ENCODE data around the gene ECI1. TPM values are rescaled to one million over a fixed set of nuclear protein-coding genes. Genes with fewer than 3 reads are reported as not detected.

ECI1 gene
- total and polyA plus RNA-seq, 2 of the 4 experiments (the other 2 are of a cell fraction), result 20.3 to 30.1 TPM

DNA sequence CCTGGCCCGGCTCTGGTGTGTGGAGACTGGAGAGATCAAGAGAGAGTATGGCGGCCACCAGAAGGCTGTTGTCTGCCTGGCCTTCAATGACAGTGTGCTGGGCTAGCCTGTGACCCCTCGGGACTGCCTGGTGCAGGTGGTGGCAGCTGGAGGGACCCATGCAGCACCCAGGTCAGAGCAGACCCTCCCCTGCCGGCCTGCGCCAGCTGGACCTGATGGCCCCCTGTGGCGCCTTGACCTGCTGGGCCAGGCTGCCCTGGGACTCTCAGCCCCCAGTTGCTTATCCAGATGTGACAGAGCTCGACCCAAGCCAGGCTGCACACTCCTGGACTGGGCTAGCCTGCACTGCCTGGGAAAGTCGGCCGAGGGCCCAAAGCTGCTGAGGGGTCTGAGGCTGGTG is 42.6 kb downstream of the ECI1 start:
- no peak overlapping the region for H2BK120ac ChIP-seq (ENCODE audit: low read depth, low read length)
- H4K8ac ChIP-seq (ENCODE audit: low read depth in 2 of 2, low read length in 2 of 2), result no peak overlapping the region
- peaks cover 6% of the 10 kb centered on the region; the same call in 1 of the 2 replicates for H3K9me1 ChIP-seq (ENCODE audit: insufficient read depth, low read length)
- H3K4me1 ChIP-seq (ENCODE audit: control insufficient read depth, insufficient read depth, low read length), result peaks cover 14% of the 10 kb centered on the region
- no peak overlapping the region for H3K4me2 ChIP-seq (ENCODE audit: low read depth, low read length)
- no peak overlapping the region for H3K18ac ChIP-seq (ENCODE audit: low read depth, low read length)
- H3K9me3 ChIP-seq (ENCODE audit: control insufficient read depth, insufficient read depth, low read length), result no peaks in the 10 kb centered on the region
- H3K14ac ChIP-seq (replicated peaks; ENCODE audit: low read depth, low read length), result no peak overlapping the region
- H3K23ac ChIP-seq (ENCODE audit: low read depth, low read length), result no peak overlapping the region
- no peaks in the 10 kb centered on the region for H3K27me3 ChIP-seq (ENCODE audit: control insufficient read depth, insufficient read depth, low read length)
- no peak overlapping the region for H4K5ac ChIP-seq (ENCODE audit: low read depth, low read length)
- H2AK5ac ChIP-seq (ENCODE audit: low read depth, low read length), result no peak overlapping the region
- H2AFZ ChIP-seq (replicated peaks; ENCODE audit: low read length, poor library complexity), result no peak overlapping the region
- 94% methylated on average over 6 of the region's 9 CpGs; no CpG with 5 or more reads in 1 of the 2 experiments for WGBS, 2 experiments (ENCODE audit: extremely low coverage in 2 of 2, insufficient read length in 1 of 2)
- ATAC-seq (ENCODE audit: low read depth), result no peak
- no peak overlapping the region for H3K9ac ChIP-seq (ENCODE audit: low read depth, low read length)
- intact Hi-C loops (cut with micrococcal nuclease), result no loop called here
- no peak for TF ChIP-seq CEBPB (IDR thresholded peaks at IDR 0.05; ENCODE audit: low read depth, low read length)
- TF ChIP-seq, protein P1, sequence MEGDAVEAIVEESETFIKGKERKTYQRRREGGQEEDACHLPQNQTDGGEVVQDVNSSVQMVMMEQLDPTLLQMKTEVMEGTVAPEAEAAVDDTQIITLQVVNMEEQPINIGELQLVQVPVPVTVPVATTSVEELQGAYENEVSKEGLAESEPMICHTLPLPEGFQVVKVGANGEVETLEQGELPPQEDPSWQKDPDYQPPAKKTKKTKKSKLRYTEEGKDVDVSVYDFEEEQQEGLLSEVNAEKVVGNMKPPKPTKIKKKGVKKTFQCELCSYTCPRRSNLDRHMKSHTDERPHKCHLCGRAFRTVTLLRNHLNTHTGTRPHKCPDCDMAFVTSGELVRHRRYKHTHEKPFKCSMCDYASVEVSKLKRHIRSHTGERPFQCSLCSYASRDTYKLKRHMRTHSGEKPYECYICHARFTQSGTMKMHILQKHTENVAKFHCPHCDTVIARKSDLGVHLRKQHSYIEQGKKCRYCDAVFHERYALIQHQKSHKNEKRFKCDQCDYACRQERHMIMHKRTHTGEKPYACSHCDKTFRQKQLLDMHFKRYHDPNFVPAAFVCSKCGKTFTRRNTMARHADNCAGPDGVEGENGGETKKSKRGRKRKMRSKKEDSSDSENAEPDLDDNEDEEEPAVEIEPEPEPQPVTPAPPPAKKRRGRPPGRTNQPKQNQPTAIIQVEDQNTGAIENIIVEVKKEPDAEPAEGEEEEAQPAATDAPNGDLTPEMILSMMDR (conservative IDR thresholded peaks at IDR 0.05; ENCODE audit: low read depth, low read length), result no peak
- no peak for TF ChIP-seq FOS (IDR thresholded peaks at IDR 0.05; ENCODE audit: low read depth, low read length)
- TF ChIP-seq, protein P2, sequence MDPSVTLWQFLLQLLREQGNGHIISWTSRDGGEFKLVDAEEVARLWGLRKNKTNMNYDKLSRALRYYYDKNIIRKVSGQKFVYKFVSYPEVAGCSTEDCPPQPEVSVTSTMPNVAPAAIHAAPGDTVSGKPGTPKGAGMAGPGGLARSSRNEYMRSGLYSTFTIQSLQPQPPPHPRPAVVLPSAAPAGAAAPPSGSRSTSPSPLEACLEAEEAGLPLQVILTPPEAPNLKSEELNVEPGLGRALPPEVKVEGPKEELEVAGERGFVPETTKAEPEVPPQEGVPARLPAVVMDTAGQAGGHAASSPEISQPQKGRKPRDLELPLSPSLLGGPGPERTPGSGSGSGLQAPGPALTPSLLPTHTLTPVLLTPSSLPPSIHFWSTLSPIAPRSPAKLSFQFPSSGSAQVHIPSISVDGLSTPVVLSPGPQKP (IDR thresholded peaks at IDR 0.05; ENCODE audit: borderline replicate concordance, low read depth, low read length), result no peak
- TF ChIP-seq MAFK (IDR thresholded peaks at IDR 0.05; ENCODE audit: low read depth, low read length), result no peak
- no peak overlapping the region for H3K56ac ChIP-seq (ENCODE audit: extremely low read depth, insufficient read depth, low read length)
- no peak overlapping the region for H3K27ac ChIP-seq (ENCODE audit: insufficient read depth, low read length)
- no peak overlapping the region for H2BK15ac ChIP-seq (ENCODE audit: low read depth, low read length)
- ChIA-PET CTCF (no interaction called here), POLR2A (ENCODE audit: unreplicated experiment) (no interaction called here)
- BruUV-seq (replicated peaks), result no TSS peak
- DNase-seq, result no peak
- in situ Hi-C loops (cut with MboI; ENCODE audit: low sequenced_read_pairs), result no loop called here
- peaks cover 27 to 47% of the 10 kb centered on the region in 2 experiments for H3K79me1 ChIP-seq (ENCODE audit: low read depth in 1 of 2, low read length in 2 of 2)
- H3K4ac ChIP-seq (ENCODE audit: low read depth, low read length), result no peak overlapping the region
- dilution Hi-C loops (cut with HindIII; ENCODE audit: low sequenced_read_pairs, unreplicated experiment), result no loop called here
- H2BK5ac ChIP-seq (ENCODE audit: low read depth, low read length, poor library complexity, severe bottlenecking), result no peak overlapping the region
- H3K36me3 ChIP-seq (ENCODE audit: control insufficient read depth, insufficient read depth, low read length), result peaks cover 28% of the 10 kb centered on the region
- peaks cover 16% of the 10 kb centered on the region for H4K20me1 ChIP-seq (ENCODE audit: insufficient read depth, low read length)
- H4K91ac ChIP-seq (ENCODE audit: insufficient read depth, low read depth, low read length), result no peak overlapping the region
- H2BK20ac ChIP-seq (ENCODE audit: low read depth, low read length), result no peak overlapping the region
- H2AK9ac ChIP-seq (replicated peaks; ENCODE audit: low read depth, low read length, poor library complexity), result no peak overlapping the region
- H3K4me3 ChIP-seq (ENCODE audit: insufficient read depth, low read depth, low read length), result no peak overlapping the region

Measured in IMR-90 (cell line).